SK-N-SH (cell line): ENCODE data around the gene LMF1. TPM values are rescaled to one million over a fixed set of nuclear protein-coding genes. Genes with fewer than 3 reads are reported as not detected.

ENCODE experiments used
- CTCF ChIA-PET: fragments of 300-600, 350-600 bp; formaldehyde crosslinking; extraction: SDS; loops from one replicate; lab custom pipeline; 2021; lab: Yijun Ruan, JAX
- POLR2A ChIA-PET: fragments of 350-600 bp; sonication (Branson Sonifier 250); formaldehyde crosslinking; extraction: SDS; loops from one replicate; lab custom pipeline; 2020; ENCODE audit warnings: antibody characterized with exemption, inconsistent platforms; lab: Yijun Ruan, JAX
- DNase-seq: peaks from one replicate; pipeline ENCODE4 v3.0.0; 2012
- H2AFZ ChIP-seq: fragments of 200-600 bp; sonication (generic); 2 replicates; pipeline ENCODE4 v1.8.1; 2016; ENCODE audit warnings: antibody characterized with exemption, mild to moderate bottlenecking, low read depth
- H3F3A ChIP-seq: fragments of 200-600 bp; sonication (generic); replicated peaks from 2 replicates; pipeline ENCODE3; 2016; ENCODE audit warnings: antibody characterized with exemption, mild to moderate bottlenecking; ENCODE audit not compliant: insufficient read depth
- H3K27ac ChIP-seq, 2 experiments: fragments of 200-500 bp in 1 of 2; fragments of 200-600 bp in 1 of 2; sonication (Bioruptor generic) in 1 of 2; sonication (generic), shearing (Covaris generic) in 1 of 2; 2 replicates each; pipeline versions ENCODE4 v1.5.1 to v1.6.1; 2014 to 2016; ENCODE audit warnings: low read depth in 2 of 2, inconsistent platforms in 1 of 2, low read length in 1 of 2, mild to moderate bottlenecking in 1 of 2, mixed read lengths in 1 of 2
- H3K27me3 ChIP-seq: fragments of 200-600 bp; sonication (generic), shearing (Covaris generic); 2 replicates; pipeline ENCODE4 v1.6.1; 2016; ENCODE audit warnings: mixed run types; ENCODE audit not compliant: insufficient read depth
- H3K36me3 ChIP-seq, 2 experiments: fragments of 200-500 bp in 1 of 2; fragments of 200-600 bp in 1 of 2; sonication (Bioruptor generic) in 1 of 2; sonication (generic) in 1 of 2; replicated peaks in 1 of 2; 2 replicates each; pipeline versions ENCODE3 to v1.5.1; 2014 to 2016; ENCODE audit warnings: low read length in 1 of 2, mild to moderate bottlenecking in 1 of 2; ENCODE audit not compliant: insufficient read depth in 2 of 2, control insufficient read depth in 1 of 2
- H3K4me1 ChIP-seq, 2 experiments: fragments of 200-500 bp in 1 of 2; fragments of 200-600 bp in 1 of 2; sonication (Bioruptor generic) in 1 of 2; sonication (generic), shearing (Covaris generic) in 1 of 2; 2 replicates each; pipeline versions ENCODE4 v1.5.1 to v1.6.1; 2014 to 2016; ENCODE audit warnings: low read depth in 1 of 2, low read length in 1 of 2, mixed run types in 1 of 2; ENCODE audit not compliant: insufficient read depth in 2 of 2, control insufficient read depth in 1 of 2
- H3K4me2 ChIP-seq: fragments of 200-600 bp; sonication (generic), shearing (Covaris generic); 2 replicates; pipeline ENCODE4 v1.6.1; 2017; ENCODE audit warnings: mixed run types
- H3K4me3 ChIP-seq, 2 experiments: fragments of 200-500 bp in 1 of 2; fragments of 200-600 bp in 1 of 2; sonication (Bioruptor generic) in 1 of 2; sonication (generic), shearing (Covaris generic) in 1 of 2; 2 replicates each; pipeline versions ENCODE4 v1.5.1 to v1.8.1; 2014 to 2016; ENCODE audit warnings: low read depth in 2 of 2, inconsistent platforms in 1 of 2, low read length in 1 of 2, mild to moderate bottlenecking in 1 of 2, mixed read lengths in 1 of 2, moderate library complexity in 1 of 2
- H3K79me2 ChIP-seq: fragments of 200-600 bp; sonication (generic); 2 replicates; pipeline ENCODE4 v1.8.1; 2017; ENCODE audit warnings: mild to moderate bottlenecking; ENCODE audit not compliant: insufficient read depth
- H3K9ac ChIP-seq: fragments of 200-600 bp; sonication (generic); 2 replicates; pipeline ENCODE4 v1.6.1; 2017; ENCODE audit warnings: mixed run types
- H3K9me2 ChIP-seq: fragments of 200-600 bp; sonication (generic); 2 replicates; pipeline ENCODE4 v1.6.1; 2017; ENCODE audit warnings: mixed run types
- H3K9me3 ChIP-seq: fragments of 200-600 bp; sonication (generic); 2 replicates; pipeline ENCODE4 v1.6.1; 2017; ENCODE audit warnings: mixed run types, mild to moderate bottlenecking, moderate library complexity
- H4K20me1 ChIP-seq: fragments of 200-600 bp; sonication (generic); 2 replicates; pipeline ENCODE4 v1.6.1; 2017; ENCODE audit warnings: mild to moderate bottlenecking, mixed run types; ENCODE audit not compliant: insufficient read depth
- ELF1 ChIP-seq: IDR thresholded peaks from 2 replicates; pipeline ENCODE4 v1.4.0; 2012
- FOXJ3 ChIP-seq: sonication (generic); formaldehyde crosslinking; IDR thresholded peaks from 2 replicates; pipeline ENCODE4 v1.5.1; 2020; ENCODE audit warnings: mild to moderate bottlenecking, missing genetic modification reagents
- GABPA ChIP-seq: IDR thresholded peaks from 2 replicates; pipeline ENCODE4 v1.4.0; 2012; ENCODE audit warnings: low read depth, mild to moderate bottlenecking
- GATA2 ChIP-seq: sonication (generic); formaldehyde crosslinking; IDR thresholded peaks from 2 replicates; pipeline ENCODE4 v1.5.0; 2020; ENCODE audit warnings: mild to moderate bottlenecking, missing genetic modification reagents
- MEF2A ChIP-seq: IDR thresholded peaks from 2 replicates; pipeline ENCODE4 v1.4.0; 2012; ENCODE audit warnings: low read depth, borderline replicate concordance
- MXI1 ChIP-seq: IDR thresholded peaks from 2 replicates; pipeline ENCODE4 v1.6.1; 2012; ENCODE audit warnings: mild to moderate bottlenecking, low read depth, low read length, improper control_type of control experiment
- NRF1 ChIP-seq: IDR thresholded peaks from 2 replicates; pipeline ENCODE4 v1.6.1; 2012; ENCODE audit warnings: low read depth, mild to moderate bottlenecking, low read length
- POLR2AphosphoS5 ChIP-seq: IDR thresholded peaks from 2 replicates; pipeline ENCODE4 v1.6.1; 2012; ENCODE audit warnings: low read depth, low read length
- RFX5 ChIP-seq: IDR thresholded peaks from 2 replicates; pipeline ENCODE4 v1.6.1; 2012; ENCODE audit warnings: mild to moderate bottlenecking, improper control_type of control experiment, low read length
- TAF1 ChIP-seq: IDR thresholded peaks from 2 replicates; pipeline ENCODE4 v1.6.1; 2012; ENCODE audit warnings: low read depth, mild to moderate bottlenecking, low read length, moderate library complexity, borderline replicate concordance
- YY1 ChIP-seq: IDR thresholded peaks from 2 replicates; pipeline ENCODE4 v1.4.0; 2012; ENCODE audit warnings: low read depth, mild to moderate bottlenecking
- WGBS: methylation state at CpG from one replicate; pipeline ENCODE4 v1.1.6; 2017; ENCODE audit warnings: low lambda C conversion rate; 5-methylcytosine and 5-hydroxymethylcytosine counted together
- polyA plus RNA-seq, 3 experiments: library from polyadenylated mRNA; depleted of rRNA; stranded (reverse); fragments of >200 nt; gene quantifications; 2 replicates each; pipeline ENCODE4 v1.2.3, GENCODE V29; 2012
- TF ChIP-seq, protein P1 (sequence below): IDR thresholded peaks from 2 replicates; pipeline ENCODE4; 2012
- TF ChIP-seq, protein P2 (sequence below): IDR thresholded peaks from 2 replicates; pipeline ENCODE4 v1.6.1; 2012; ENCODE audit warnings: mild to moderate bottlenecking, low read depth, low read length, moderate library complexity
- TF ChIP-seq, protein P3 (sequence below): fragments of 150-350 bp; IDR thresholded peaks from 2 replicates; pipeline ENCODE4 v1.6.1; 2016; ENCODE audit warnings: mild to moderate bottlenecking, low read depth, low read length

Gene LMF1
- polyA plus RNA-seq, 1 of the 3 experiments (the other 2 are of a cell fraction), result 5.7 TPM

DNA sequence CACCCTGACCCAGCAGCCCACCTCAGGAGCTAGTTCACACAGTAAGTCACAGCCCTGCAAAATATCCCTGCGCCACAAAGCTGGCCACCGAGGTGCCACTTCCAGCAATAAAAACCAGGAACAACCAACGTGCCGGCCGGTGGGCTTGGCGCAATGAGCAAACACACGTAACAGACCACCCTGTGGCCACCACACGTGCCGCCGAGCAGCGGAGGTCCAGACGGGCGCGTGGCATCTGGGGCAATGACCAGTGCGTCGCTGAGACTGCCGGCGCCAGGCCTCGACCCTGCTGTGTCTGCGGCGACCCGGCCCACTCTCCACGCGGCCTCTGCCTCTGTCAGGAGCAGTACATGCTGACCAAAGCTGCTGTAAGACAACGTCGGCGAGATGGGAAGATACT lies 31.5 kb downstream of the LMF1 start:
- Histone ChIP-seq H2AFZ (no peak overlapping the region), H3K9me3 (no peaks in the 10 kb centered on the region), H3K4me1 (no peaks in the 10 kb centered on the region), H3K4me2 (no peak overlapping the region), H3K79me2 (no peaks in the 10 kb centered on the region), H3K4me3 (no peak overlapping the region), H3K9me2 (no peaks in the 10 kb centered on the region), H3K27ac (no peak overlapping the region), H3K27me3 (no peaks in the 10 kb centered on the region), H3F3A (no peaks in the 10 kb centered on the region), H3K9ac (no peak overlapping the region), H3K36me3 (no peaks in the 10 kb centered on the region), H4K20me1 (no peaks in the 10 kb centered on the region)
- 83% methylated on average over 27 of the region's 27 CpGs for WGBS
- CTCF ChIA-PET, result no interaction called here
- POLR2A ChIA-PET, result no interaction called here
- TF ChIP-seq GABPA (no peak), ELF1 (no peak), POLR2AphosphoS5 (no peak), RFX5 (no peak), GATA2 (CRISPR knock-in tag) (no peak), MEF2A (no peak)
- TF ChIP-seq, protein P1, sequence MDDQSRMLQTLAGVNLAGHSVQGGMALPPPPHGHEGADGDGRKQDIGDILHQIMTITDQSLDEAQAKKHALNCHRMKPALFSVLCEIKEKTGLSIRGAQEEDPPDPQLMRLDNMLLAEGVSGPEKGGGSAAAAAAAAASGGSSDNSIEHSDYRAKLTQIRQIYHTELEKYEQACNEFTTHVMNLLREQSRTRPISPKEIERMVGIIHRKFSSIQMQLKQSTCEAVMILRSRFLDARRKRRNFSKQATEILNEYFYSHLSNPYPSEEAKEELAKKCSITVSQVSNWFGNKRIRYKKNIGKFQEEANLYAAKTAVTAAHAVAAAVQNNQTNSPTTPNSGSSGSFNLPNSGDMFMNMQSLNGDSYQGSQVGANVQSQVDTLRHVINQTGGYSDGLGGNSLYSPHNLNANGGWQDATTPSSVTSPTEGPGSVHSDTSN, result no peak
- TF ChIP-seq, protein P2, sequence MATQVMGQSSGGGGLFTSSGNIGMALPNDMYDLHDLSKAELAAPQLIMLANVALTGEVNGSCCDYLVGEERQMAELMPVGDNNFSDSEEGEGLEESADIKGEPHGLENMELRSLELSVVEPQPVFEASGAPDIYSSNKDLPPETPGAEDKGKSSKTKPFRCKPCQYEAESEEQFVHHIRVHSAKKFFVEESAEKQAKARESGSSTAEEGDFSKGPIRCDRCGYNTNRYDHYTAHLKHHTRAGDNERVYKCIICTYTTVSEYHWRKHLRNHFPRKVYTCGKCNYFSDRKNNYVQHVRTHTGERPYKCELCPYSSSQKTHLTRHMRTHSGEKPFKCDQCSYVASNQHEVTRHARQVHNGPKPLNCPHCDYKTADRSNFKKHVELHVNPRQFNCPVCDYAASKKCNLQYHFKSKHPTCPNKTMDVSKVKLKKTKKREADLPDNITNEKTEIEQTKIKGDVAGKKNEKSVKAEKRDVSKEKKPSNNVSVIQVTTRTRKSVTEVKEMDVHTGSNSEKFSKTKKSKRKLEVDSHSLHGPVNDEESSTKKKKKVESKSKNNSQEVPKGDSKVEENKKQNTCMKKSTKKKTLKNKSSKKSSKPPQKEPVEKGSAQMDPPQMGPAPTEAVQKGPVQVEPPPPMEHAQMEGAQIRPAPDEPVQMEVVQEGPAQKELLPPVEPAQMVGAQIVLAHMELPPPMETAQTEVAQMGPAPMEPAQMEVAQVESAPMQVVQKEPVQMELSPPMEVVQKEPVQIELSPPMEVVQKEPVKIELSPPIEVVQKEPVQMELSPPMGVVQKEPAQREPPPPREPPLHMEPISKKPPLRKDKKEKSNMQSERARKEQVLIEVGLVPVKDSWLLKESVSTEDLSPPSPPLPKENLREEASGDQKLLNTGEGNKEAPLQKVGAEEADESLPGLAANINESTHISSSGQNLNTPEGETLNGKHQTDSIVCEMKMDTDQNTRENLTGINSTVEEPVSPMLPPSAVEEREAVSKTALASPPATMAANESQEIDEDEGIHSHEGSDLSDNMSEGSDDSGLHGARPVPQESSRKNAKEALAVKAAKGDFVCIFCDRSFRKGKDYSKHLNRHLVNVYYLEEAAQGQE, result no peak
- TF ChIP-seq, protein P3, sequence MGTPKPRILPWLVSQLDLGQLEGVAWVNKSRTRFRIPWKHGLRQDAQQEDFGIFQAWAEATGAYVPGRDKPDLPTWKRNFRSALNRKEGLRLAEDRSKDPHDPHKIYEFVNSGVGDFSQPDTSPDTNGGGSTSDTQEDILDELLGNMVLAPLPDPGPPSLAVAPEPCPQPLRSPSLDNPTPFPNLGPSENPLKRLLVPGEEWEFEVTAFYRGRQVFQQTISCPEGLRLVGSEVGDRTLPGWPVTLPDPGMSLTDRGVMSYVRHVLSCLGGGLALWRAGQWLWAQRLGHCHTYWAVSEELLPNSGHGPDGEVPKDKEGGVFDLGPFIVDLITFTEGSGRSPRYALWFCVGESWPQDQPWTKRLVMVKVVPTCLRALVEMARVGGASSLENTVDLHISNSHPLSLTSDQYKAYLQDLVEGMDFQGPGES, result no peak
- DNase-seq, result no peak

DNA sequence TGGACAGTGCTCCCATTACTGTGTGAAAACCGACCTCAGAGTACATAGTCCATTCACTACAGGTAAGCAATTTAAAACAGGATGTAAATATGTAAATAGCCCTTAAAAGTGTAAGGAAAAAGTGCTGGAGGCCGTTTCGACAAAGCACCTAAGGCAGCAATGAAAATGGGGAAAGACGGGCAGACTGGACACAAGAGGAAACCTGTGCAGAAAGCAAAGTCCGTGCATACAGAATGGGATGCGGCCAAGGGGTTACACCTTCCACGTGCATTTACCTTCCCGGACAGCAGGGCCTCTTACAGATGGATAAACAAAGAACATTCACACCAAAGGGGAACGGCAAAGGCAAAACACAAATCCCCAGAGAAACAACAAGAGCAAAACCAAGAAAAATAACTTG lies 32.0 kb downstream of the LMF1 start:
- CTCF ChIA-PET, result no interaction called here
- TF ChIP-seq YY1 (no peak), MXI1 (no peak), TAF1 (no peak), NRF1 (no peak), MEF2A (no peak), FOXJ3 (no peak)

More for the DNA sequence above, 32.0 kb downstream of the LMF1 start:
- Histone ChIP-seq H3K9ac (no peak overlapping the region), H3F3A (no peaks in the 10 kb centered on the region), H3K9me3 (no peaks in the 10 kb centered on the region), H3K4me3 (no peak overlapping the region), H3K36me3 (no peaks in the 10 kb centered on the region), H3K79me2 (no peaks in the 10 kb centered on the region), H3K27me3 (no peaks in the 10 kb centered on the region), H3K9me2 (no peaks in the 10 kb centered on the region), H4K20me1 (no peaks in the 10 kb centered on the region), H3K27ac (no peak overlapping the region), H2AFZ (no peak overlapping the region), H3K4me1 (no peaks in the 10 kb centered on the region), H3K4me2 (no peak overlapping the region)
- POLR2A ChIA-PET, result no interaction called here
- WGBS, result 70% methylated on average over 9 of the region's 9 CpGs
- DNase-seq, result no peak
